Astrocyte (in vitro differentiated cells and primary cell): ENCODE results near the gene SERPINI1. TPM values are rescaled to one million over a fixed set of nuclear protein-coding genes. Genes with fewer than 3 reads are reported as not detected.

ENCODE experiments used
- DNase-seq: peaks from one replicate; pipeline ENCODE4 v3.0.0-alpha.2; 2010; ENCODE audit warnings: low read depth
- FAIRE-seq: peaks from 2 replicates; lab custom pipeline; 2011; peaks lifted over from hg19 to GRCh38; lab: Jason Lieb, UNC
- H2AFZ ChIP-seq: 2 replicates; pipeline ENCODE4 v1.6.0; 2012; ENCODE audit warnings: low read depth, low read length, inconsistent platforms
- H3K27ac ChIP-seq: 2 replicates; pipeline ENCODE4 v1.5.1; 2011; ENCODE audit warnings: low read depth, low read length, inconsistent platforms
- H3K27me3 ChIP-seq: 2 replicates; pipeline ENCODE4 v1.6.0; 2011; ENCODE audit warnings: low read length, inconsistent platforms; ENCODE audit not compliant: insufficient read depth
- H3K36me3 ChIP-seq: 2 replicates; pipeline ENCODE4 v1.5.1; 2011; ENCODE audit warnings: low read length, inconsistent platforms; ENCODE audit not compliant: insufficient read depth
- H3K4me1 ChIP-seq: 2 replicates; pipeline ENCODE4 v1.5.1; 2011; ENCODE audit warnings: low read length, inconsistent platforms; ENCODE audit not compliant: insufficient read depth
- H3K4me2 ChIP-seq: 2 replicates; pipeline ENCODE4 v1.6.0; 2012; ENCODE audit warnings: low read length, inconsistent platforms
- H3K4me3 ChIP-seq: 2 replicates; pipeline ENCODE4 v1.5.1; 2011; ENCODE audit warnings: low read depth, mild to moderate bottlenecking, low read length, inconsistent platforms; ENCODE audit not compliant: insufficient read depth
- H3K79me2 ChIP-seq: 2 replicates; pipeline ENCODE4 v1.6.0; 2012; ENCODE audit warnings: mild to moderate bottlenecking, low read length, inconsistent platforms; ENCODE audit not compliant: insufficient read depth
- H3K9ac ChIP-seq: 2 replicates; pipeline ENCODE4 v1.6.0; 2012; ENCODE audit warnings: mild to moderate bottlenecking, low read length, inconsistent platforms
- H3K9me3 ChIP-seq: 2 replicates; pipeline ENCODE4 v1.5.1; 2012; ENCODE audit warnings: low read depth, mild to moderate bottlenecking, low read length, inconsistent platforms; ENCODE audit not compliant: insufficient read depth
- H4K20me1 ChIP-seq: 2 replicates; pipeline ENCODE4 v1.6.0; 2012; ENCODE audit warnings: low read length, inconsistent platforms; ENCODE audit not compliant: insufficient read depth
- H3K27ac Mint-ChIP-seq: one replicate; pipeline ENCODE4 v1.8.0; 2021; ENCODE audit warnings: mild to moderate bottlenecking, mixed read lengths; ENCODE audit not compliant: unreplicated experiment
- H3K27me3 Mint-ChIP-seq: one replicate; pipeline ENCODE4 v1.8.0; 2021; ENCODE audit warnings: low read depth, mixed read lengths; ENCODE audit not compliant: unreplicated experiment
- H3K36me3 Mint-ChIP-seq: one replicate; pipeline ENCODE4 v1.8.0; 2021; ENCODE audit warnings: low read depth, mixed read lengths; ENCODE audit not compliant: unreplicated experiment
- H3K4me1 Mint-ChIP-seq: one replicate; pipeline ENCODE4 v1.8.0; 2021; ENCODE audit warnings: low read depth, mixed read lengths; ENCODE audit not compliant: unreplicated experiment
- H3K4me3 Mint-ChIP-seq: one replicate; pipeline ENCODE4 v1.8.0; 2021; ENCODE audit warnings: mild to moderate bottlenecking, moderate library complexity, mixed read lengths; ENCODE audit not compliant: unreplicated experiment
- H3K9me3 Mint-ChIP-seq: one replicate; pipeline ENCODE4 v1.8.0; 2021; ENCODE audit warnings: mild to moderate bottlenecking, mixed read lengths; ENCODE audit not compliant: unreplicated experiment
- CTCF ChIP-seq: IDR thresholded peaks from 2 replicates; pipeline ENCODE4 v1.5.1; 2011; ENCODE audit warnings: low read depth, mild to moderate bottlenecking, inconsistent platforms, low read length, moderate library complexity; ENCODE audit not compliant: insufficient read depth
- EZH2 ChIP-seq: IDR thresholded peaks from 2 replicates; pipeline ENCODE4 v1.6.1; 2012; ENCODE audit warnings: mild to moderate bottlenecking, low read length, inconsistent platforms; ENCODE audit not compliant: insufficient read depth
- total RNA-seq: library from RNA; stranded (reverse); gene quantifications from 2 replicates; pipeline ENCODE4 v1.2.1, GENCODE V29; 2021

SERPINI1 gene
- total RNA-seq, 1 donor from 2014 or later: 34.4 TPM

GRCh38 chr3:167861649-167862048 lies 126.1 kb downstream of the SERPINI1 start:
- DNase-seq (peak; percentile 26), FAIRE-seq (no peak)
- Histone ChIP-seq H3K4me2 (no peak overlapping the region), H3K4me1 (no peaks in the 10 kb centered on the region), H4K20me1 (no peaks in the 10 kb centered on the region), H3K27ac (no peak overlapping the region), H3K9me3 (no peaks in the 10 kb centered on the region), H2AFZ (no peak overlapping the region), H3K9ac (no peak overlapping the region), H3K27me3 (no peaks in the 10 kb centered on the region), H3K36me3 (no peaks in the 10 kb centered on the region), H3K4me3 (no peak overlapping the region), H3K79me2 (no peaks in the 10 kb centered on the region)
- Mint-ChIP-seq H3K4me3 (no peak overlapping the region), H3K27me3 (no peaks in the 10 kb centered on the region), H3K27ac (no peak overlapping the region), H3K9me3 (no peaks in the 10 kb centered on the region), H3K4me1 (peaks cover 2% of the 10 kb centered on the region), H3K36me3 (no peaks in the 10 kb centered on the region)
- TF ChIP-seq EZH2 (no peak), CTCF (no peak)

DNA sequence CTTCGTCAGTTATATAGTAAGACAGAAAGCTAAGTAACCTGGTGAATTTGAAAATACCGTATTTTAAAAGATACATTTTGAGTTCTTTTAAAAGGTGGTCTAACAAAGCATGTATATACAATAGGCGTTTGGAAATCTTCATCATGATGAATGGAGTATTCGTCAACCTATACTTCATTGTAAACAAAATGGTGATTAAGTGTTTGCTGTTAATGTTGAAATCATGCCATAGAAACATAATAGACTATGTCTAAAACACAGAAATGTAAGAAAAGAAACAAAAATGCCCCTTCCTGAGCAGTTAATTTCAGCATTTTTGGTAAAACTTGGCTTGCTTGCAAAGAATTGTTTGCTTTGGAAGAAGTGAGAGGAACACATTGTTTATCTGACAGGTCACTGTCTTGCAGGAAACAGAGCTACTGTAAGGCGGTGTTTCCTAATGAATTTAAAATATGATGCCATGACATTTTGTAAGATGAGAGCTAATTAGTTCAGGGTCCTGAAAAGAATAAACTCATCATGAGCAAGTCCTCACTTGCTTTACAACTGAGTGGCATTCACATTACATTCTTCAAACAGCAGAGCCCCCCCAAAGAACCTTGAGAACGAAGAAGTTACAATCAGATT lies 126.7 kb downstream of the SERPINI1 start:
- H3K27me3 Mint-ChIP-seq: no peaks in the 10 kb centered on the region
- no peak overlapping the region for H3K27ac Mint-ChIP-seq
- no peaks in the 10 kb centered on the region for H3K9me3 Mint-ChIP-seq
- Histone ChIP-seq H3K9me3 (no peaks in the 10 kb centered on the region), H3K27me3 (no peaks in the 10 kb centered on the region), H3K27ac (no peak overlapping the region), H3K4me1 (no peaks in the 10 kb centered on the region), H4K20me1 (no peaks in the 10 kb centered on the region), H3K4me3 (no peak overlapping the region), H3K79me2 (no peaks in the 10 kb centered on the region), H3K36me3 (no peaks in the 10 kb centered on the region), H3K9ac (no peak overlapping the region), H3K4me2 (no peak overlapping the region), H2AFZ (no peak overlapping the region)
- no peaks in the 10 kb centered on the region for H3K36me3 Mint-ChIP-seq
- peaks cover 2% of the 10 kb centered on the region for H3K4me1 Mint-ChIP-seq
- H3K4me3 Mint-ChIP-seq: no peak overlapping the region
- DNase-seq: no peak
- no peak for FAIRE-seq
- TF ChIP-seq CTCF (no peak), EZH2 (no peak)

GRCh38 chr3:167863811-167864551 lies 128.5 kb downstream of the SERPINI1 start:
- Histone ChIP-seq H3K36me3 (no peaks in the 10 kb centered on the region), H3K4me2 (no peak overlapping the region), H3K9me3 (no peaks in the 10 kb centered on the region), H4K20me1 (no peaks in the 10 kb centered on the region), H3K9ac (no peak overlapping the region), H3K79me2 (no peaks in the 10 kb centered on the region), H3K4me3 (no peak overlapping the region), H3K27me3 (no peaks in the 10 kb centered on the region), H3K27ac (no peak overlapping the region), H2AFZ (no peak overlapping the region), H3K4me1 (no peaks in the 10 kb centered on the region)
- Mint-ChIP-seq H3K4me3 (no peak overlapping the region), H3K27ac (no peak overlapping the region), H3K36me3 (no peaks in the 10 kb centered on the region), H3K4me1 (peaks cover 2% of the 10 kb centered on the region), H3K9me3 (peaks cover 2% of the 10 kb centered on the region), H3K27me3 (no peaks in the 10 kb centered on the region)
- DNase-seq (no peak), FAIRE-seq (no peak)
- TF ChIP-seq CTCF (no peak), EZH2 (no peak)
